ENCODE measurements around the gene ACP5.

ACP5 gene

DNA sequence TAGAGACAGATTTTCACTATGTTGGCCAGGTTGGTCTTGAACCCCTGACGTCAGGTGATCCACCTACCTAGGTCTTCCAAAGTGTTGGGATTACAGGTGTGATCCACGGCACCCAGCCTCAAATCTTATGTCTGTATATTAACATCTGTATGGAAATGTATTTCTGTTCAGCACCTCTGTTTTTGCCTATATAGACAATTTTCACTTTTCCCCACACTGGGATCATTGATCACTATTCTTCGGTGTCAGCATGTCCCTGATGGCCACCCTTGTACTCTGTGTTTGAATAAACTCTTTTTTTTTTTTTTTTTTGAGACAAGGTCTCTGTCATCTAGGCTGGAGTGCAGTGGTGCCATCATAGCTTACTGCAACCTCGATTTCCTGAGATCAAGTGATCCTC lies 16.6 kb upstream of the ACP5 start:
- H3K4me3 ChIP-seq (ENCODE audit: low read depth, low read length) = no peak overlapping the region
- TF ChIP-seq, protein P1, sequence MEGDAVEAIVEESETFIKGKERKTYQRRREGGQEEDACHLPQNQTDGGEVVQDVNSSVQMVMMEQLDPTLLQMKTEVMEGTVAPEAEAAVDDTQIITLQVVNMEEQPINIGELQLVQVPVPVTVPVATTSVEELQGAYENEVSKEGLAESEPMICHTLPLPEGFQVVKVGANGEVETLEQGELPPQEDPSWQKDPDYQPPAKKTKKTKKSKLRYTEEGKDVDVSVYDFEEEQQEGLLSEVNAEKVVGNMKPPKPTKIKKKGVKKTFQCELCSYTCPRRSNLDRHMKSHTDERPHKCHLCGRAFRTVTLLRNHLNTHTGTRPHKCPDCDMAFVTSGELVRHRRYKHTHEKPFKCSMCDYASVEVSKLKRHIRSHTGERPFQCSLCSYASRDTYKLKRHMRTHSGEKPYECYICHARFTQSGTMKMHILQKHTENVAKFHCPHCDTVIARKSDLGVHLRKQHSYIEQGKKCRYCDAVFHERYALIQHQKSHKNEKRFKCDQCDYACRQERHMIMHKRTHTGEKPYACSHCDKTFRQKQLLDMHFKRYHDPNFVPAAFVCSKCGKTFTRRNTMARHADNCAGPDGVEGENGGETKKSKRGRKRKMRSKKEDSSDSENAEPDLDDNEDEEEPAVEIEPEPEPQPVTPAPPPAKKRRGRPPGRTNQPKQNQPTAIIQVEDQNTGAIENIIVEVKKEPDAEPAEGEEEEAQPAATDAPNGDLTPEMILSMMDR (IDR thresholded peaks at IDR 0.05; ENCODE audit: low read depth, low read length) = no peak

DNA sequence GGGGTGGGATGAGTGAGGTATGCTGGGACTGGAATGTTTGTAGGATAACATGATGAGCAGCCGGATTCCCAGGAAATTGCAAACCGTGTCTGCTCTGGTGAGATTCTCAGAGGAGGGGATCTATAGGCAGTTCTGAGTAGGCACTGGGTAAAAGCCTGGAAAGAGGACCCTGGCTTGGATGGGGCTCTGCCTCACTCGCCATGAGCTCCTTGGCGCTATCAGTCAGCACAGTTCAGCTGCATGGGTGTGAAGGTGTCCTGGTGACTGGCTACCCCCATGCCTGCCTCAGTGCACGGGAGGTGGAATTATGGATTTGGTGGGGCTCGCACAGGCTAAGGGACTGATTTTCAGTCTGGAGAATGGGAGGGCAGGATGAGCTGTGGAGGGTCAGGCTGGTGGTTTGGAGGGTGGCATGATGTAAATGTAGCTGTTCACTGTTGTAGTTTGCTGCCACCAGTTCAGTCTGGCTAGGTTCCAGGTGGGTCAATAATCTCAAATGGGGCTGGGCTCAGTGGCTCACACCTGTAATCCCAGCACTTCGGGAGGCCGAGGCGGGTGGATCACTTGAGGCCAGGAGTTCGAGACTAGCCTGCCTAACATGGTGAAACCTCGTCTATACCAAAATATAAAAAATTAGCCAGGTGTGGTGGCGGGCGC lies 10.7 kb upstream of the ACP5 start:
- TF ChIP-seq, protein P1 (IDR thresholded peaks at IDR 0.05; ENCODE audit: low read depth, low read length) = no peak
- H3K4me3 ChIP-seq (ENCODE audit: low read depth, low read length) = no peak overlapping the region

DNA sequence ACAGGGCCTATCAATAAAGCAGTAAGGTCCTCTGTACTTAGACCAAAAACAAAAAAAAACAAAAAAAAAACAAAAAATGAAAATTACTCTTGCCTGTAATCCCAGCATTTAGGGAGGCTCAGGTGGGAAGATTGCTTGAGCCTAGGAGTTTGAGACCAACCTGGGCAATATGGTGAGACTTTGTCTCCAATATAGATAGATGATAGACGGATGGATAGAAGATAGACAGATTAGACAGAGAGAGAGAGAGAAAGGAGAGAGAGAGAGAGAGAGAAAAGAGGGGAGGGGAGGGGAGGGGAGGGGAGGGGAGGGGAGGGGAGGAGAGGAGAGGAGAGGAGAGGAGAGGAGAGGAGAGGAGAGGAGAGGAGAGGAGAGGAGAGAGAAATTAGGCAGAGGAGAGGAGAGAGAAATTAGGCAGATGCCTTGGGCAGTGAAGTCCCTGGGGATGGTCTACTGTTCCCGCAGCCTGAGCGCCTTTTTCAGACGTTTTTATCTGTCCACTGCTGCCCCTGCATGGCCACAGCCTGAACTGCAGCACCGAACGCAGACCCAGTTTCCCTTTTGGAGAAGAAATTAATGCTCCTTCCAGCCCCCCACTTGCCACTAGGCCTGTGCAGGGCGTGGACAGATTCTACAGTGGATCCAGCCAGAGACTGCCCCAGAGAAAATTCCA lies 10.0 kb upstream of the ACP5 start:
- H3K4me3 ChIP-seq (ENCODE audit: low read depth, low read length) = no peak overlapping the region
- TF ChIP-seq, protein P1 (IDR thresholded peaks at IDR 0.05; ENCODE audit: low read depth, low read length) = peak; percentile 94

DNA sequence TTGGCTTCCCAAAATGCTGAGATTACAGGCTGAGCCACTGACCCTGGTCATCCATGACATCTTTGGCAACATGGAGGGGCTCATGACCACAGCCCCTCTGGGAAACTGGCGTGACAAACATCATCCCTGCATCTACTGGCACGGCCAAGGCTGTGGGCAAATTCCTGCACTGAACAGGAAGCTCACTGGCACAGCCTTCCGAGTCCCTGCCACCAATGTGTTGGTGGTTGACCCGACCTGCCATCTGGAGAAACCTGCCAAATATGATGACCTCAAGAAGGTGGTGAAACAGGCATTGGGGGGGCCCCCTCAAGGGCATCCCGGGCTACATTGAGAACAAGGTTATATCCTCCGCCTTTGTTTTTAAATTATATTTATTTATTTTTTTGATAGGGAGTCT lies 8.9 kb upstream of the ACP5 start:
- TF ChIP-seq, protein P1 (IDR thresholded peaks at IDR 0.05; ENCODE audit: low read depth, low read length) = no peak
- H3K4me3 ChIP-seq (ENCODE audit: low read depth, low read length) = no peak overlapping the region

DNA sequence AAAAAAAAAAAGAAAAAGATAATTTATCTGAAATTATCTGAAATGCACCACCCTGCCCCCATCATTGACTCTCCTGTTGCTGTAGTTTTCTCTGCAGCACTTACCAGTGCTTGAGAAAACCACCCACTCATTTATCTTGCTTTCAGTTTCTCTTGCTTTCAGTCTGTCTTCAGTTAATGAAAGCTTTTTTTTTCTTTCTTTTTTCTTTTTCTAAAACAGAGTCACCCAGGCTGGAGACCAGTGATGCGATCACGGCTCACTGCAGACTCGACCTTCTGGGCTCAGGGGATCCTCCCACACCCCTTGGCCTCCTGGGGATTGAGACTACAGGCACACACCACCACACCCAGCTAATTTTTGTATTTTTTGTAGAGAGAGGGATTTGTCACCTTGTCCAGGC lies 4.3 kb upstream of the ACP5 start:
- TF ChIP-seq, protein P1 (IDR thresholded peaks at IDR 0.05; ENCODE audit: low read depth, low read length) = no peak
- no peak overlapping the region for H3K4me3 ChIP-seq (ENCODE audit: low read depth, low read length)

DNA sequence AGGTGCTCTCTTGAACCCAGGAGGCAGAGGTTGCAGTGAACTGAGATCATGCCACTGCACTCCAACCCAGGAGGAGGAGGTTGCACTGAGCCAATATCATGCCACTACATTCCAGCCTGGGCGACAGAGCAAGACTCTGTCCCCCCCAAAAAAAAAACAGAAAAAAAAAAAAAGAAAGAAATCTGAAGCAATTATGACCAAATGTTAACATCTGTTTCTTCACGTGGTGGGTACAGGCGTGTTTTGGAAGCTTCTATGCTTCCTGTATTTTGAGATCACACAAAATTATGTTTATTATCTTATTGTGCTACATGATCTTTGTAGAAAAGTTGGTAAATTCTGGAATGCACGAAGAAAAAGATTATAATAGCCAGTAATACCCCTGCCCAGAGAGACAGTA lies 2.7 kb upstream of the ACP5 start:
- TF ChIP-seq, protein P1 (IDR thresholded peaks at IDR 0.05; ENCODE audit: low read depth, low read length) = no peak
- no peak overlapping the region for H3K4me3 ChIP-seq (ENCODE audit: low read depth, low read length)

All from WI38 (cell line).